Ishikawa (cell line): ENCODE measurements around the gene DSC2.

Experiments used
- CEBPB ChIP-seq: IDR thresholded peaks from 2 replicates; pipeline ENCODE4 v1.6.1; 2012
- CREB1 ChIP-seq: IDR thresholded peaks from 2 replicates; pipeline ENCODE4 v1.6.1; 2012; ENCODE audit warnings: low read depth
- EGR1 ChIP-seq: IDR thresholded peaks from 2 replicates; pipeline ENCODE4 v1.6.1; 2012
- EP300 ChIP-seq: IDR thresholded peaks from 2 replicates; pipeline ENCODE4 v1.6.1; 2012; ENCODE audit warnings: borderline replicate concordance
- FOXM1 ChIP-seq: IDR thresholded peaks from 2 replicates; pipeline ENCODE4 v1.6.1; 2012; ENCODE audit warnings: low read depth, borderline replicate concordance
- MAX ChIP-seq: IDR thresholded peaks from 2 replicates; pipeline ENCODE4 v1.6.1; 2012
- NFIC ChIP-seq: IDR thresholded peaks from 2 replicates; pipeline ENCODE4 v1.6.1; 2012
- RAD21 ChIP-seq: IDR thresholded peaks from 2 replicates; pipeline ENCODE4 v1.6.1; 2012; ENCODE audit warnings: low read depth
- REST ChIP-seq: IDR thresholded peaks from 2 replicates; pipeline ENCODE4 v1.6.1; 2012; ENCODE audit warnings: low read depth, mild to moderate bottlenecking
- TAF1 ChIP-seq: IDR thresholded peaks from 2 replicates; pipeline ENCODE4 v1.6.1; 2012; ENCODE audit warnings: low read depth, mild to moderate bottlenecking
- TCF12 ChIP-seq: IDR thresholded peaks from 2 replicates; pipeline ENCODE4 v1.6.1; 2012; ENCODE audit warnings: low read depth
- TEAD4 ChIP-seq: IDR thresholded peaks from 2 replicates; pipeline ENCODE4 v1.6.1; 2012
- USF1 ChIP-seq: IDR thresholded peaks from 2 replicates; pipeline ENCODE4 v1.6.1; 2012
- YY1 ChIP-seq: IDR thresholded peaks from 2 replicates; pipeline ENCODE4 v1.6.1; 2012; ENCODE audit warnings: low read depth
- ZBTB7A ChIP-seq: IDR thresholded peaks from 2 replicates; pipeline ENCODE4 v1.6.1; 2012; ENCODE audit warnings: low read depth

The DSC2 gene

GRCh38 chr18:31040686-31041270 is 61.4 kb downstream of the DSC2 start:
- TF ChIP-seq YY1 (no peak), NFIC (no peak), EP300 (no peak), RAD21 (no peak), CEBPB (no peak), TEAD4 (no peak), EGR1 (no peak), ZBTB7A (no peak), FOXM1 (no peak), TAF1 (no peak), MAX (no peak), TCF12 (no peak), CREB1 (no peak), USF1 (no peak), REST (no peak)

GRCh38 chr18:31039426-31039825 is 62.8 kb downstream of the DSC2 start:
- TF ChIP-seq CEBPB (no peak), EP300 (peak; percentile 17; the same call in 1 of the 2 replicates), NFIC (no peak), TEAD4 (peak; percentile 48), FOXM1 (0 out of 2 replicates have a peak, but pooled peaks have one; percentile 18), RAD21 (no peak), TCF12 (no peak)

- 0 out of 2 replicates have a peak, but pooled peaks have one; percentile 10 for TF ChIP-seq TEAD4
Measured at GRCh38 chr18:31037686-31038085, 64.5 kb downstream of the DSC2 start.

GRCh38 chr18:31034541-31034940 is 67.7 kb downstream of the DSC2 start:
- no peak for TF ChIP-seq EGR1
- no peak for TF ChIP-seq TEAD4
- TF ChIP-seq REST: no peak
- TF ChIP-seq USF1: no peak
- no peak for TF ChIP-seq CEBPB
- no peak for TF ChIP-seq FOXM1
- no peak for TF ChIP-seq EP300
- TF ChIP-seq TAF1: no peak
- TF ChIP-seq NFIC: no peak
- no peak for TF ChIP-seq TCF12
- no peak for TF ChIP-seq ZBTB7A
- TF ChIP-seq CREB1: no peak
- TF ChIP-seq YY1: no peak
- no peak for TF ChIP-seq MAX
- TF ChIP-seq RAD21: no peak

- TF ChIP-seq EP300: no peak
- TF ChIP-seq RAD21: no peak
- no peak for TF ChIP-seq TCF12
- TF ChIP-seq YY1: no peak
- TF ChIP-seq NFIC: no peak
- no peak for TF ChIP-seq EGR1
- no peak for TF ChIP-seq FOXM1
Measured at GRCh38 chr18:31030574-31031278, 71.5 kb downstream of the DSC2 start.
